ENCODE results near the gene ITCH.
A peak's percentile ranks its signal among the peaks of the same experiment; 100 is the strongest.

Gene ITCH

DNA sequence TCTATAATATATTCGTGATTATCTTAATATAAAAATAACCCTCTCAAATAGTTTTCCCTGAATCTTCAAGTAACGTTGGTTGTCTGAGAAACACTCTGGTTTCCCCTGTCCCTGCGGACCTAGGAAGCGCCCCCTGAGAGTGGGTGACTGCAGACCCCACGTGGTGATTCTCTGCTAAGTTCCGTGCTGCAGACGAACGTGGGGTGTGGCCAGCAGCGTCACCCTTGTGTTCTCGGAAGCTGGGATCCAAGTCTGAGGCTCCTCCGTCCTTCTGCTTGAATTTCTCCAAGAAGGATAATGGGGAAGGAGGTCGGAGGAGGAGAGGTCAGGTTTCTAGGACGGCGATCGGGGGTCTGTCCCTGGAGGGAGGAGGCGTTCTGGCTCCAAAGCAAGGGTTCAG is 178.8 kb downstream of the ITCH start:
- ChIA-PET POLR2A (interaction anchor here (0.7 kb wide), 1 partner anchor 10 kb away, joined by 4 read pairs; no protein-coding TSS in a partner anchor), CTCF (interaction anchor here (4.6 kb wide), 1 partner anchor 165 kb away, joined by 26 read pairs; no protein-coding TSS in a partner anchor)
- no peak overlapping the region for H3K27ac ChIP-seq (ENCODE audit: insufficient read depth in 1 of 2, low read depth in 1 of 2, low read length in 2 of 2, poor library complexity in 1 of 2, severe bottlenecking in 2 of 2)
- H3K36me3 ChIP-seq (ENCODE audit: control insufficient read depth in 4 of 4, insufficient read depth in 4 of 4, low read length in 3 of 4), result peaks cover 7 to 42% (median 27%) of the 10 kb centered on the region in 4 experiments
- H3K9me3 ChIP-seq (ENCODE audit: control extremely low read depth in 1 of 5, control insufficient read depth in 4 of 5, insufficient read depth in 2 of 5, low read depth in 1 of 5, low read length in 4 of 5), result no peaks in the 10 kb centered on the region
- DNase-seq, result no peak
- no peaks in the 10 kb centered on the region for H3K27me3 ChIP-seq (replicated peaks in 2 of 5; ENCODE audit: control insufficient read depth in 4 of 5, insufficient read depth in 5 of 5, low read length in 4 of 5)
- WGBS (ENCODE audit: insufficient coverage), result 95% methylated on average over 15 of the region's 16 CpGs
- H3K4me3 ChIP-seq (ENCODE audit: control insufficient read depth in 1 of 7, extremely low read depth in 1 of 7, insufficient read depth in 4 of 7, low read depth in 2 of 7, low read length in 6 of 7), result no peak overlapping the region
- peaks cover 0 to 9% (median 2%) of the 10 kb centered on the region in 4 experiments for H3K4me1 ChIP-seq (ENCODE audit: control extremely low read depth in 1 of 4, control insufficient read depth in 4 of 4, insufficient read depth in 4 of 4, low read length in 3 of 4)

DNA sequence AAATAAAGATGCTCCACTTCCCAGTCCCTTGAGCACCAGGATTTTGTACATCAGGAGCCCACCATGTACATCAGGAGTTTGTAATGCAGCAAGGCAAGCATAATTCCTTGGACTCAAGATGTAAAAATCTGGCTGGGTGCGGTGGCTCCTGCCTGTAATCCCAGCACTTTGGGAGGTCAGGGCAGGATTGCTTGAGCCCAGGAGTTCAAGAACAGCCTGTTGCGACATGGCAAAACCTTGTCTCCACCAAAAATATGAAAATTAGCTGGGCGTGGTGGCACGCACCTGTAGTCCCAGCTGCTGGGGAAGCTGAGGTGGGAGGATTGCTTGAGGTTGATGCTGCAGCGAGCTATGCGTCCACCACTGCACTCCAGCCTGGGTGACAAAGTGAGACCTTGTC is 179.4 kb downstream of the ITCH start:
- DNase-seq, result no peak
- Histone ChIP-seq H3K36me3 (ENCODE audit: control insufficient read depth in 4 of 4, insufficient read depth in 4 of 4, low read length in 3 of 4) (peaks cover 4 to 37% (median 23%) of the 10 kb centered on the region in 4 experiments), H3K27ac (ENCODE audit: insufficient read depth in 1 of 2, low read depth in 1 of 2, low read length in 2 of 2, poor library complexity in 1 of 2, severe bottlenecking in 2 of 2) (no peak overlapping the region), H3K9me3 (ENCODE audit: control extremely low read depth in 1 of 5, control insufficient read depth in 4 of 5, insufficient read depth in 2 of 5, low read depth in 1 of 5, low read length in 4 of 5) (no peaks in the 10 kb centered on the region), H3K27me3 (replicated peaks in 2 of 5; ENCODE audit: control insufficient read depth in 4 of 5, insufficient read depth in 5 of 5, low read length in 4 of 5) (no peaks in the 10 kb centered on the region), H3K4me1 (ENCODE audit: control extremely low read depth in 1 of 4, control insufficient read depth in 4 of 4, insufficient read depth in 4 of 4, low read length in 3 of 4) (peaks cover 0 to 9% (median 2%) of the 10 kb centered on the region in 4 experiments), H3K4me3 (ENCODE audit: control insufficient read depth in 1 of 7, extremely low read depth in 1 of 7, insufficient read depth in 4 of 7, low read depth in 2 of 7, low read length in 6 of 7) (no peak overlapping the region)
- CTCF ChIA-PET, result interaction anchor here (2.6 to 4.6 kb wide), 2 partner anchors 9 to 164 kb away, joined by 7 to 26 read pairs; no protein-coding TSS in a partner anchor
- 100% methylated on average over 4 of the region's 6 CpGs for WGBS (ENCODE audit: insufficient coverage)
- POLR2A ChIA-PET, result no interaction called here

DNA sequence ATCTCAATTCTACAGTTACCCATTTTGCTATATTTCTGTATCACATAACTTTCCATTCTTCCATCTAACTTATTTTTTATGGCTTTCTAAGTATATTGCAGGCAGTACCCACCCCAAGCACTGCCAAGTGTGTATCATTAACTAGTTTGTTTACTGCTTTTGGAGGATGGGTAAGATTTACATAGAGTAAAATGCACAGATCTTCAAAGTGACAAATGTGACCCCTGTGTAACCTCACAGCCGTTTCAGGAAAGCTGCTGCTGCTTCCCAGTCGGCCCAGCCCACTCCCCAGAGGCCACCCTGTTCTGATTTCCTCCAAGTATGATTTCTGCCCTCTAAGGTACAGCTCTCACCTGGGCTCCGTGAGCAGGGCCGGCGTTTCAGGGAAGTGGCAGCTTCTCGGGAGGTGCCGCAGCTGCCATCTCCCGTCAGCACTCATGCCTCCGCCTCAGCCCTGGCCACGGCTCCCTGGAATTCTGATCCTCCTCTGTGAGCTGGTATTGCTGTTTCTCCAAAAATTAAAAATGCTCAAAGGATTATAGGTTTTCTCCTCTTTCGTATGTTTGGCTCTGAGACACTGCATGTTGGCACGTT is 180.5 kb downstream of the ITCH start:
- Histone ChIP-seq H3K36me3 (ENCODE audit: control insufficient read depth in 4 of 4, insufficient read depth in 4 of 4, low read length in 3 of 4) (peaks cover 4 to 34% (median 19%) of the 10 kb centered on the region in 4 experiments), H3K27ac (ENCODE audit: insufficient read depth in 1 of 2, low read depth in 1 of 2, low read length in 2 of 2, poor library complexity in 1 of 2, severe bottlenecking in 2 of 2) (no peak overlapping the region), H3K4me1 (ENCODE audit: control extremely low read depth in 1 of 4, control insufficient read depth in 4 of 4, insufficient read depth in 4 of 4, low read length in 3 of 4) (peaks cover 0 to 9% (median 2%) of the 10 kb centered on the region in 4 experiments), H3K9me3 (ENCODE audit: control extremely low read depth in 1 of 5, control insufficient read depth in 4 of 5, insufficient read depth in 2 of 5, low read depth in 1 of 5, low read length in 4 of 5) (no peaks in the 10 kb centered on the region), H3K4me3 (ENCODE audit: control insufficient read depth in 1 of 7, extremely low read depth in 1 of 7, insufficient read depth in 4 of 7, low read depth in 2 of 7, low read length in 6 of 7) (no peak overlapping the region), H3K27me3 (replicated peaks in 2 of 5; ENCODE audit: control insufficient read depth in 4 of 5, insufficient read depth in 5 of 5, low read length in 4 of 5) (no peaks in the 10 kb centered on the region)
- WGBS (ENCODE audit: insufficient coverage), result 90% methylated on average over 12 of the region's 12 CpGs
- no peak for DNase-seq
- POLR2A ChIA-PET, result interaction anchor here (1.0 to 1.4 kb wide), 2 partner anchors 161 to 166 kb away, joined by 3 to 5 read pairs; partner anchors contain the start of gene TP53INP2
- CTCF ChIA-PET, result interaction anchor here (1.2 to 4.6 kb wide), 5 partner anchors 10 to 226 kb away, joined by 3 to 26 read pairs (median 6); no protein-coding TSS in a partner anchor

DNA sequence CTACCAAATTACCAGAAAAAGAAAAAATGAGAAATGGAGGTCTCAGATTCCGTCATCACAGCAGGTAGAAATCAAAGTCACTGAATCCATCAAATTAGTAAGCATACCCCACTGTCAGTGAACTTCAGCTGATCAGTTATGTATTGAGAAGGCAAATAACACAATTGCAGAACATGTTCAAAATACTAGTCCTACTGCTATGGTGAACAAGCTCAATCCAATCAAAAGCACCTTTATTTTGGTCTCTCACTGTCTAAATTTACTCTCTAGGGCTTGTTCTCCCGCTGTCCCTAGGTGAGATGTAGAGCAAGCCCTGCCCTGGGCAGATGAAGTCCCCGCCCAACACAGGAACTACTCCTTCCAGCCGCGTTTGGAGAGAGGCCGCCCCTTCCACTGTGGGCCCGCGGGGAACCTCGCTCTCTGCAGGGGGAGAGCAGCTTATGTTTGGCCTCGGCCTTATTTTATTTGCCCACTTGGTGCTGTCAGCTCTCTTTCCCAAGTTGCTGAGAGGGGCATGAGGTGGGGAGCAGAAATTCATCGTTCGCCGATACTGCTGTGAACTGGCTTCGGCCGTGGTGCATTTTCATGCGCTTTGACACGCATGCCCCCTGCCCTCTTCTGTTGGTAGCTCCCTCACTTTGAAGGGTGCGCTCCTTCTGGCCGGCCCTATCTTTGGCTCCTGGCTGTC is 181.2 kb downstream of the ITCH start:
- CTCF ChIA-PET, result interaction anchor here (0.7 to 4.6 kb wide), 8 partner anchors 8 to 226 kb away, joined by 3 to 26 read pairs (median 4); partner anchors contain the start of gene MAP1LC3A
- Histone ChIP-seq H3K9me3 (ENCODE audit: control extremely low read depth in 1 of 5, control insufficient read depth in 4 of 5, insufficient read depth in 2 of 5, low read depth in 1 of 5, low read length in 4 of 5) (no peaks in the 10 kb centered on the region), H3K27me3 (replicated peaks in 2 of 5; ENCODE audit: control insufficient read depth in 4 of 5, insufficient read depth in 5 of 5, low read length in 4 of 5) (no peaks in the 10 kb centered on the region), H3K4me1 (ENCODE audit: control extremely low read depth in 1 of 4, control insufficient read depth in 4 of 4, insufficient read depth in 4 of 4, low read length in 3 of 4) (peaks cover 0 to 12% (median 3%) of the 10 kb centered on the region in 4 experiments), H3K36me3 (ENCODE audit: control insufficient read depth in 4 of 4, insufficient read depth in 4 of 4, low read length in 3 of 4) (peaks cover 2 to 30% (median 16%) of the 10 kb centered on the region in 4 experiments), H3K27ac (ENCODE audit: insufficient read depth in 1 of 2, low read depth in 1 of 2, low read length in 2 of 2, poor library complexity in 1 of 2, severe bottlenecking in 2 of 2) (no peak overlapping the region), H3K4me3 (ENCODE audit: control insufficient read depth in 1 of 7, extremely low read depth in 1 of 7, insufficient read depth in 4 of 7, low read depth in 2 of 7, low read length in 6 of 7) (peak overlapping the region in 5 of 7 experiments; percentile 43 to 73 (median 65))
- peak; percentile 36 to 65 (median 52) for DNase-seq
- WGBS (ENCODE audit: insufficient coverage), result 3% methylated on average over 18 of the region's 19 CpGs
- POLR2A ChIA-PET, result interaction anchor here (0.6 to 1.4 kb wide), 3 partner anchors 21 to 165 kb away, joined by 3 to 5 read pairs (median 3); partner anchors contain the start of gene TP53INP2

DNA sequence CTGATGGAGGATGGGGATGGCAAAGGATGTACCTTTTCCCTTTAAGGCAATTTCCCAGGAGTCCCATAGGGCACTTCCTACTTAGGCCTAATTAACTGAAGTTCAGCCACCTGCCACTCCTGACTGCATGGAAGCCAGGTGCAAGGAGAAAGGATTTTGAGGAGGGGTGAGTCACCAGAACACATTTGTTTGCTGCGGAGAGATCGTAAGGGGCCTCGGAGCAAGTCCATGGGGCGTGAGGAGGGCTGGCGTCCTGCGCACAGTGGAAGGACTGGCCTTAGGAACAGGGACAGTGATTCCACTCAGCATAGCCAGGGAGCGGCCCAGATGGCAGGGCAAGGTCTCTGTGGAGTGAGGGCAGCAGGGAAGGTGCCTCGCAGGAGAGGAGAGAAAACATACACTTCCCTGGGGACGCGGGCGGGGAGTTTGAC is 183.7 kb downstream of the ITCH start:
- Histone ChIP-seq H3K4me1 (ENCODE audit: control extremely low read depth in 1 of 4, control insufficient read depth in 4 of 4, insufficient read depth in 4 of 4, low read length in 3 of 4) (peaks cover 0 to 14% (median 3%) of the 10 kb centered on the region in 4 experiments), H3K4me3 (ENCODE audit: control insufficient read depth in 1 of 7, extremely low read depth in 1 of 7, insufficient read depth in 4 of 7, low read depth in 2 of 7, low read length in 6 of 7) (no peak overlapping the region), H3K27ac (ENCODE audit: insufficient read depth in 1 of 2, low read depth in 1 of 2, low read length in 2 of 2, poor library complexity in 1 of 2, severe bottlenecking in 2 of 2) (no peak overlapping the region), H3K9me3 (ENCODE audit: control extremely low read depth in 1 of 5, control insufficient read depth in 4 of 5, insufficient read depth in 2 of 5, low read depth in 1 of 5, low read length in 4 of 5) (no peaks in the 10 kb centered on the region), H3K27me3 (replicated peaks in 2 of 5; ENCODE audit: control insufficient read depth in 4 of 5, insufficient read depth in 5 of 5, low read length in 4 of 5) (no peaks in the 10 kb centered on the region), H3K36me3 (ENCODE audit: control insufficient read depth in 4 of 4, insufficient read depth in 4 of 4, low read length in 3 of 4) (peaks cover 0 to 6% (median 2%) of the 10 kb centered on the region in 4 experiments)
- 97% methylated on average over 11 of the region's 11 CpGs for WGBS (ENCODE audit: insufficient coverage)
- no peak for DNase-seq
- POLR2A ChIA-PET, result interaction anchor here (0.6 kb wide), 1 partner anchor 11 kb away, joined by 9 read pairs; no protein-coding TSS in a partner anchor
- CTCF ChIA-PET, result interaction anchor here (0.9 to 2.1 kb wide), 2 partner anchors 12 to 161 kb away, joined by 3 to 5 read pairs; partner anchors contain the start of gene MAP1LC3A

DNA sequence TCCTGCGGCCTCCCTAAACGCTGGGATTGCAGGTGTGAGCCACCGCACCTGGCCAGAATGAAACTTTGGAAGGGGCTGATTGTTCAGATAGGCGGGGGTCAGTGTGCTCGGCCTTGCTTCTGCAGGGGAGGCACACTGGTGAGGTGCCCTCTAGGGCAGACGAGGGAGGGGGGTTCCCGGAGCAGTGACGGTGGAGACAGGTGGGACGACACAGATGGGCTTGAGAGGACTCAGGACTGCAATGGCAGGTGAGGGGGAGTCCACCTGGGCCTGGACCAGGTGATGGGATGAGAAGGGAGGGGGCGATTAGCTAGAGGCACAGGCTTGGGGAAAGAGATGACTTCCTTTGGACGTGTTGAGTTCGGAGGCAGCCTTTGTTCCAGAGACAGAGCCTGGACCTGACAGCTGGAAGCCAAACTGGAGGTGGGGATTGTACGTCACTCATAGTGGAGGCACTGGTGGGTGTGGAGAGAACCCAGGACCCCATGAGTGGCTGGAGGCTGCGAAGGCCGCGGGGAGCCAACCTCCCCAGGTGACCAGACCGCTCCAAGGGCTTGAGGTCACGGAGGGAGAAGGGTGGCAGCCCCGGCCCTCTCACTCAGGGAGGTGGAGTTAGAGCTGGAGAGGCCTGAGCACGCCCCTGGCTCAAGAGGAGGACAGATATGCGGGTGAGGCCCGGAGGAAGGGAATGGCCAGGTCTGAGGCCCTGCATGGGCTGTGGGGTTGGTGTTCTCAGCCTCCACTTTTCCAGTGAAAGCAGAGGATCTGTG is 185.0 kb downstream of the ITCH start:
- no peaks in the 10 kb centered on the region for H3K27me3 ChIP-seq (replicated peaks in 2 of 5; ENCODE audit: control insufficient read depth in 4 of 5, insufficient read depth in 5 of 5, low read length in 4 of 5)
- no peaks in the 10 kb centered on the region for H3K36me3 ChIP-seq (ENCODE audit: control insufficient read depth in 4 of 4, insufficient read depth in 4 of 4, low read length in 3 of 4)
- H3K9me3 ChIP-seq (ENCODE audit: control extremely low read depth in 1 of 5, control insufficient read depth in 4 of 5, insufficient read depth in 2 of 5, low read depth in 1 of 5, low read length in 4 of 5), result no peaks in the 10 kb centered on the region
- H3K4me3 ChIP-seq (ENCODE audit: control insufficient read depth in 1 of 7, extremely low read depth in 1 of 7, insufficient read depth in 4 of 7, low read depth in 2 of 7, low read length in 6 of 7), result no peak overlapping the region
- peaks cover 0 to 14% (median 3%) of the 10 kb centered on the region in 4 experiments for H3K4me1 ChIP-seq (ENCODE audit: control extremely low read depth in 1 of 4, control insufficient read depth in 4 of 4, insufficient read depth in 4 of 4, low read length in 3 of 4)
- ChIA-PET POLR2A (interaction anchor here (0.6 kb wide), 1 partner anchor 8 kb away, joined by 4 read pairs; no protein-coding TSS in a partner anchor), CTCF (interaction anchor here (0.6 to 1.7 kb wide), 5 partner anchors 9 to 160 kb away, joined by 3 to 7 read pairs (median 5); no protein-coding TSS in a partner anchor)
- 96% methylated on average over 22 of the region's 22 CpGs for WGBS (ENCODE audit: insufficient coverage)
- no peak overlapping the region for H3K27ac ChIP-seq (ENCODE audit: insufficient read depth in 1 of 2, low read depth in 1 of 2, low read length in 2 of 2, poor library complexity in 1 of 2, severe bottlenecking in 2 of 2)
- DNase-seq, result no peak

All from common myeloid progenitor, CD34-positive (primary cell).